Stimulated activated CD4-positive, alpha-beta T cell treated with anti-CD3 and anti-CD28 coated beads, Interleukin-1b, Interleukin-23, amount 100 ng/mL, for 4 hours (primary cell): ENCODE measurements around the gene TANC1.

ENCODE experiments used
- DNase-seq, 2 donors: peaks; one replicate each; pipeline ENCODE4 v3.0.0-alpha.2; 2020; ENCODE audit warnings: low read depth in 2 of 2

Gene TANC1

DNA sequence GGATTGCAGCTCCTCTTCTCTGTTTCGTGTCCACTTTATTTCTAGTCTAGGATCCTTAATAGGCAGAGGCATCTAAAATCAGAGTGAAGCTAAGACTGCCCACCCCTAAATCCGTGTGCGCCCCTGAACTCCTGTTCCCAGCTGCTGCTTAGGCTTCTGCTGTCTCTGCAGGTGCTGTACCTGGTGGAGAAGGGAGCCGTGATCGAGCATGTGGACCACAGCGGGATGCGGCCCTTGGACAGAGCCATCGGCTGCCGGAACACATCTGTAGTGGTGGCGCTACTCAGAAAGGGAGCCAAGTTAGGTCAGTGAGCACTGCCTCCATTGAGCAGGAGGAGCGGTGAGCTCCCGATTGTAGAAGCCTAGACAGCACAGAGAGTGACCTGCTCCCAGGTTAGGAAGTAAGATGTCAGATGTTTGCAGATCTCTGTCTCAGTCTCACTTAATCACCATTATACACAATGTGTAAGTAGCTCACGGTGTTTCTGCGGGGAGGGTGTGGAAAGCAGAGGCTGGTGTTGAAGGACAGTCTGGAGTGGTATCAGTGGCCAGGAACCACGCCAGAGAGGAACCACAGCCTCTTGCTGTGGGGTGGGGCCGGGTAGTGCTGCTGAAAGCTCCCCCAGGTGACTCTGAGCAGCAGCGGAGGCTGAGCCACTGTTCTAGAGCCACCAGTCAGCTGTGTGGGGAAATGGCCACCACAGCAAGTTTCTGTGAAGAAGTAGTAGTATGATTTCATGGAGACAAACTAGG, 255.8 kb downstream of the TANC1 start:
- DNase-seq: no peak

DNA sequence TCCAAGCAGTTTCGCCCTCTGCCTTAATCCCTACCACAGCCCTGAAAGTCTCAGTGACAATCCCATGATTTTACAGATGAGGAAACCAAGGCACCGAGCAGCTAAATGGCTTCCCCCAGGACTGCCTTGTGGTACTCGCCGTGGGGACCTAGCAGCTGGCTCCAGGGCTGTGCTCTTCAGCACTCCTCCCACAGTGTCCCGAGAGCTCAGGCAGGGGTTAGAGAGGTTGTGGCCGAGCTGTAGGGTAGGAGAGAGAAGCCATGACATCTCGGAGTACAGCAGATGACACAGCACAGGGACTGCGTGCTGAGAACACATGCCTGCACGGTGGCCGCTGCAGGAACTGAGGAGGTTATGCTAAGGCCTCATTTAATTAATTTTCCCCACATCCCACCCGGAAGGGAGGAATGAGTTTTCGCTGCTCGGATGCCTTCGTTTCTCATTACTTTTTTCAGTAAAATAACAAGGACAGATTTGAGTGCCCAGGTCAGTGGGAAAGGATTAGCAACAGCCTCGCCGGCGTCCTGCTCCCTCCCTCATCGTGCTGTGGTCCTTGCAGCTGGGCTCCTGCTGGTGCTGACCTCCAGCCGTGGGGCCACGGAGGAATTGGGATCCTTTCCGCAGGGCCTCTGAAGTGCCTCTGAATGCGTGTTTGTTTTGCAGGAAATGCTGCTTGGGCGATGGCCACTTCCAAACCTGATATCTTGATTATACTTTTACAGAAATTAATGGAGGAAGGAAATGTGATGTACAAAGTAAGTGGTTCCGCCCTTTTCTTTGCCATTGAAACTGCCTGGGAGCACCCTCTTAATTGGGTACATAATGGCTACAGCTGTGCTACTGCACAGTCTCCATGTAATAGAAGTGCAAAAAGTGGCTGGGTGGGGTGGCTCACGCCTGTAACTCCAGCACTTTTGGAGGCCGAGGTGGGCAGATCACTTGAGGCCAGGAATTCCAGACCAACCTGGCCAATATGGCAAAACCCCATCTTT, 256.9 kb downstream of the TANC1 start:
- no peak for DNase-seq

DNA sequence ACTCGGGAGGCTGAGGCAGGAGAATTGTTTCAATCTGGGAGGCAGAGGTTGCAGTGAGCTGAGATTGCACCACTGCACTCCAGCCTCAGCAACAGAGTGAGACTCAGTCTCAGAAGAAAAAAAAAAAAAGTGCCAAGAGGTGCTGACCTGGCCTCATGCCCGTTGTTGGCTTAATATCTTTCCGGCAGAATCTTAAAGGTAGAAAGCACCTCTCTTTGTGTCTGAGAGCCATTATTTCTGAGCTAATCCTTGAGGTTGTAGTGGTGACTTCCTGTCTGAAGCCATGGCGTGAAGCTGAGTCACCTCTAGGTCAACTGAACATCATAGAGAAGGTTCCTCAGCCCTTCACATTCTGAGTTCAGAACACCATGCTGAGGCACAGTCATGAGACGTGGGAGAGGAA, 257.6 kb downstream of the TANC1 start:
- no peak for DNase-seq

DNA sequence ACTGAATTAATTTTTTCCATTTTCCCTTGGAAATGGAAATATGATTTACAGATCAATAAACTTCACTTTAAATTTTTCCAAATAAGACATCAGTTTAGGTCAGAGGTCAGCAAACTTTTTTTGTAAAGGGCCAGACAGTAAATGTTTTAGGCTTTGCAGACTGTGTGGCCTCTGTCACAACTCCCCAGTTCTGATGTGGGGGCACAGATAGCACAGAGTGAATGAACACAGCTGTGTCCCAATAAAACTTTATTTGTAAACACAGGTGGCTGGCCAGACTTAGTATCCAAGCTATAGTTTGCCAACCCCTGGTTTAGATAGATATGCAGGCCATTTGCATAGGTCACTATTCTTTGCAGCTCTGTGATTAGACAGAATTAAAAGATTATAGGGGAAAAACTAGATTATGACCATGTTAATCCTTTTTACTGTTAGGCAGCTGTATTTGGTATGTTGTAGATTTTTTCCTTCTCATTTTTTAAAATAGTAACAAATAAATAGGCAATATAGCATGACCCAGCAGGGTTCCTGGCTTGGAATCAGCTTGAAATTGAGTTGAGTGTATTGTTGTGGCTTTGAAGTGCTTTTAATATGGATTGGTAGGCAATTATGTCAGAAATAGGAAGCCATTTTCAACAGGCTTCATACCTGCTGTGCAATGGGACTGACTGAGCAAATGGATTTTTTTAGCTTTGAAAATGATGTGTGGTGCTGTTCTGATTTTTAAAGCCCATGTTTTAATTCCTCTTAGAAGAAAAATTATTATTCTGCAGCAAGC, 258.4 kb downstream of the TANC1 start:
- DNase-seq: no peak

DNA sequence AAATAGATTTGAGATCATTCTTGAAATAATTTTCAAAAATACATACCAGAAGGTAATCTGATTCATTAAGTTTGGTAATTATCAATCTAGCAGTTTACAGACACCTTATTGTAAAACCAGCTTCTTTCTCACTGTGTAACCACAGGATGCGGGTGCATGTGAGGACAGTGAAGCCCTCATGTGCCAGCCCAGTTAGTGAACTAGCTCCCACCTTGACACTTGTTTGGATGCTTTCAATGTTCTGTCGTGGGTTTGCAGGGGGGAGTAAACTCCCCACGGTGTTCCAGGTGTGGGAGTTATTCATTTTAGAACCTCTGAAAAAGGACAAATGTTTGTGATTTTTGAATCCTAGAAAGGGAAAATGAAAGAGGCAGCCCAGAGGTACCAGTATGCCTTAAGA, 259.0 kb downstream of the TANC1 start:
- DNase-seq: no peak

DNA sequence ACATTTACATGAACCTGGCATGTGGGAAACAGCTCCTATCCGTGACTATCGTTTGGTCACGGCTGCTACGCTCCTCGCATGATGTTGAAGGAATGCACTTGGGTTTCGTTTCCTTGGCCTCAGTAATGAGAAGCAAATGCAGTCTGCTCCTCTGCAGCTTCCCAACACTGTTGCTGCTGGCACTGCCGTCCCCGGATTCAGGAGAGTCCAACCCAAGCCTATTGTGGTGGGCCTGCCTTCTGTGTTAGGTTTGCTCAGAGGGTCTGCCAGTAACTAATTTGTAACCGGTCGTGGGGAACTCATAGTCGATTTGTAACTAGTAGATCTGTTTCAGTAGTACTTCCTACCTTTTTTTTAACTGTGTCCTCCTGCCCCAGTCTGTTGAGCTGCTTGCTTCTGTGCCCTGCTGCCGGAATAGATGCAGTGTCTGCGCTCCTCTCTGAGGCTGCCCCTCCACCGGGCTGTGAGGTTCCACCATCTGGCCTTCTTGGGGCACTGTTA, 259.7 kb downstream of the TANC1 start:
- DNase-seq: no peak

DNA sequence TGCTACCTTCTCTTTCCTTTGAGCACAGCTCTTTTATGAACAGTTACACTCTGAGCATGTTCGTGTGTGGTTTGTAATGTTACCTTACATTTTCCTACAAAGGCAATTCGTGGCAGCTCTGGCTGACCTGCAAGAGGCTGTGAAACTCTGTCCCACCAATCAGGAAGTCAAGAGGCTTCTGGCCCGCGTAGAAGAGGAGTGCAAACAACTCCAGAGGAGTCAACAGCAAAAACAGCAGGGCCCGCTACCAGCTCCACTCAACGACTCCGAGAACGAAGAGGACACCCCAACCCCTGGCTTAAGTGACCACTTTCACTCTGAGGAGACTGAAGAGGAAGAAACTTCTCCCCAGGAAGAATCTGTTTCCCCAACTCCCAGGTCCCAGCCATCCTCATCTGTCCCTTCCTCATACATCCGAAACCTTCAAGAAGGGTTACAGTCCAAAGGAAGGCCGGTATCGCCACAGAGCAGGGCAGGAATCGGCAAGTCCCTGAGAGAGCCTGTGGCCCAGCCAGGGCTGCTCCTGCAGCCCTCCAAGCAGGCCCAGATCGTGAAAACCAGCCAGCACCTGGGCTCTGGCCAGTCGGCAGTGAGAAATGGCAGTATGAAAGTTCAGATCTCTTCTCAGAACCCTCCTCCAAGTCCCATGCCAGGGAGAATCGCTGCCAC, 261.2 kb downstream of the TANC1 start:
- no peak for DNase-seq

DNA sequence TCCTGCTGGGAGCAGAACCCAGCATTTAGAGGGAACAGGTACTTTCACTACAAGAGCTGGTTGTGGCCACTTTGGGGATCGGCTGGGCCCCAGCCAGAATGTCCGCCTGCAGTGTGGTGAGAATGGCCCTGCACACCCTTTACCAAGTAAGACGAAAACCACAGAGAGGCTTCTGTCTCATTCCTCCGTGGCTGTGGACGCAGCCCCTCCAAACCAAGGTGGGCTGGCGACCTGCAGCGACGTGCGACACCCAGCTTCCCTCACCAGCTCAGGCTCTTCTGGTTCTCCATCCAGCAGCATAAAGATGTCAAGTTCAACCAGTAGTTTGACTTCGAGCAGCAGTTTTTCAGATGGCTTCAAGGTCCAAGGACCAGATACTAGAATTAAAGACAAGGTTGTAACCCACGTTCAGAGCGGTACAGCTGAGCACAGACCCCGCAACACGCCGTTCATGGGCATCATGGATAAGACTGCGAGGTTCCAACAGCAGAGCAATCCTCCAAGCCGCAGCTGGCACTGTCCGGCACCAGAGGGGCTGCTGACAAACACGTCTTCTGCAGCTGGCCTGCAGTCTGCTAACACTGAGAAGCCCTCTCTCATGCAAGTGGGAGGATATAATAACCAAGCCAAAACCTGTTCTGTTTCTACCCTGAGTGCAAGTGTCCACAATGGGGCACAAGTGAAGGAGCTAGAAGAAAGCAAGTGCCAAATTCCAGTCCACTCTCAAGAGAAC, 261.9 kb downstream of the TANC1 start:
- DNase-seq: no peak

DNA sequence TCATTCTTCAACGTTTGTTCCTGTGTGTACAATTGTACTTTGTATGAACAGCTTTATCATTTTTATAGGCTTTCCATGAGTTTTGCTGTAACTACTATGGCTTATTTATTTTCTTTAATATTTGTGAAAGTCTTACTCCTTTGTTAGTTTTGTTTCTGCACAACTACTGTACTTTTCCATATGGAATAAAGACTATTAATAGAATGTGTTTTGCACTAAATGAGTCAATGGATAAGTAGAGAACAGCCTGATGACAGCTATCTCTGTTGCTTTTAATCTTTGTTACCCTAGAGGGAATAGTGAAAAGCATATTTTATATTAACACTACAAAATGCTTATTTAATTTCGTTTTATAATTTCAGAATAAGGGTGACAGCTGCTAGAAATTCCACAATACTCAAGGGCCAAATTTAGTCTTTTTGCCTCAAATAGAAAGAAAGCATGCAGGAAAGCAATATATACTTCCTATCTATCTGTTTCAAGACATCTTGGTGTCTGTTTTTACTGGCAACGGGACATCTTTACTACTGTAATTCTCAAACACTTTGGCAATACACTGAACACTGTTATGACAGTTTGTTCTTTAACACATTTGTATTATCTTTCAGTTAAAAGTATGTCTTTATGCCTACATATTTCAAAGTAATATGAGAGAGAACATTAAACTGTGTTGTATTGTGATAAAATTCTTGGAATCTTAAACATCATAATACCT, 264.2 kb downstream of the TANC1 start:
- no peak for DNase-seq

DNA sequence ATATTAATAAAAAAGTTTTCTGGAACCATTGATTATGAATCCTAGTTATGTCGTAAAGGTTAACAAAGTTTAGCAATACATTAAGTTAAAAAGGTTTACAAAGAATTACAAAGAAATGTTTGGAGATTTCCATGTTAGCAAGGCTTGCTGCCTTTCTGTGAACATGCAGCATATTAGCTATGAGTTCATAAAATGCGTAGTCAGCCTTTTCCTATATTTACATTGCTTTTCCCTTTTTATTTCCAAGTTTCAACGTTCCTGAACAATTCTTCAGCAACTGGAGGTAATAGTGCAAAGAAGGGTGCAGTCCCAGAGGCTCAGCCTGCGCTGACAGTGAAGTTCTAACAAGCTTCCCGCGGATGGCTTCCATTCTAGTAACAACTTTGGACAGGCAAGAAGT, 266.4 kb downstream of the TANC1 start:
- no peak for DNase-seq

DNA sequence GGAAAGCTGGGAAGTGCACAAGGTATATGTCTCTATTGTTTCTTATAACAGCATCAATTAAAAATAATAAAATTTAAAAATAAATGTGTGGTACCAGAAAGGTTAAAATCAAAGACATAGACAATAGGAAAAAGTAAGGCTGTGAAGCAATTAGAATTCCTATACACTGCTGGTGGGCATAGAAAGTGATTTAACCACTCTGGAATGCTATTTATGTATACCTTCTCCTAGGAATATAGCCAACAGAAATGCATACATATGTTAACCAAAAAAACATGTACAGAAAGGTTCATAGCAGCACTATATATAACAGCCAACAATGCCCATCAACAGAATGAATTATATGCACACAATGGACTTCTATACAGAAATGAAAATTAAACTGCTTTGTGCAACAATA, 275.1 kb downstream of the TANC1 start:
- no peak for DNase-seq

DNA sequence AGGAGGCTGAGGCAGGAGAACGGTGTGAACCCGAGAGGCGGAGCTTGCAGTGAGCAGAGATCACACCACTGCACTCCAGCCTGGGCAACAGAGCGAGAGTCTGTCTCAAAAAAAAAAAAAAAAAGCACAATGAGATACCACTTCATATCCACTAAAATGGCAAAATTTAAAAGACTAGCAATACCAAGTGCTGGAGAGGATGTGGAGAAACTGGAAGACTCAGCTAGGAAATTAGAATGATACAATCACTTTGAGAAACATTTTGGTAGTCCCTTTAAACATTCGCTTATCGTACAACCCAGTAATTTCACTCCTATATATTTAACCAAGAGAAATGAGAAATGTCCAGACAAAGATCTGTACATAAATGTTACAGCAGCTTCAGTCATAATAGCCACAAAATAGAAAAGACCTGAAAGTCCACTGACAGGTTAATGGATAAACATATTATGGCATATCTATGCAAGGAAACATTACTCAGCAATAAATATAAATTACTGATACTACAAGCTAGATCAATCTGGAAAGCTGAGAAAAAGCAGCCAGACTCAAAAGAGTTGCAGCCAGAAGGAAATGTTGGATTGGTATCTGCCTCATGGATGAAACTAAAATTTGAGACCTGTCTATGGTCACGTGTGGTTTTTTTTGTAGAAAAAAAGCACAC, 278.0 kb downstream of the TANC1 start:
- DNase-seq: no peak

DNA sequence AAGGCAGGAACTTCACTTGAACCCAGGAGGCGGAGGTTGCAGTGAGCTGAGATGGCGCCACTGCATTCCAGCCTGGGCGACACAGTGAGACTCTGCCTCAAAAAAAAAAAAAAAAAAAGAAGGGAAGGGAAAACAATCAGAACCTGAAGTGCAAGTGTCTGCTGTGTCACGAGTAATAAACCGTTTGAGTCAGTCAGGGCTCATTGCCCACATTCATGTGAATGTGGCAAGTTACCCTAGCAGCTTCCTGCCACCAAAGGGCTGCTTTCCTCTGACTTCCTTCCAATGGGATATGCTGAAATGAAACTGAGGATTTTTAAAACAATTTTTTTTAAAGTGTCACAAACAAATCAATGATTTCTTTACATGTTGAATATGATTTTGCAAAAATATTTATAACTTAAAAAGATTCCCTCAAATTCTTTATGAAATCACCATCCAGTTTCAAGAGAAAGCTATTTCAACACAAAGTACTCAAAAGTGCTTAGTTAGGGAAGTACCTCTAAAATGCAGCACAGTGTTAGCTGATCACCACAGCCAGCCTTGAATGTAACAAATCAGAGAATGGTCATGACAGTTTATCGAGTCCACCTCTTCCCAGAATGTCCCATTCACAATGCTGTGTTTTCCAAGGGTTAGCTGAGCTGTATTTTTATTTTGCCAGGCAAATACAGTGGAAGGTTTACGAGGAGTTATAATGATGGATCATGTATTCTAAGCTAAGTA, 281.7 kb downstream of the TANC1 start:
- no peak for DNase-seq

DNA sequence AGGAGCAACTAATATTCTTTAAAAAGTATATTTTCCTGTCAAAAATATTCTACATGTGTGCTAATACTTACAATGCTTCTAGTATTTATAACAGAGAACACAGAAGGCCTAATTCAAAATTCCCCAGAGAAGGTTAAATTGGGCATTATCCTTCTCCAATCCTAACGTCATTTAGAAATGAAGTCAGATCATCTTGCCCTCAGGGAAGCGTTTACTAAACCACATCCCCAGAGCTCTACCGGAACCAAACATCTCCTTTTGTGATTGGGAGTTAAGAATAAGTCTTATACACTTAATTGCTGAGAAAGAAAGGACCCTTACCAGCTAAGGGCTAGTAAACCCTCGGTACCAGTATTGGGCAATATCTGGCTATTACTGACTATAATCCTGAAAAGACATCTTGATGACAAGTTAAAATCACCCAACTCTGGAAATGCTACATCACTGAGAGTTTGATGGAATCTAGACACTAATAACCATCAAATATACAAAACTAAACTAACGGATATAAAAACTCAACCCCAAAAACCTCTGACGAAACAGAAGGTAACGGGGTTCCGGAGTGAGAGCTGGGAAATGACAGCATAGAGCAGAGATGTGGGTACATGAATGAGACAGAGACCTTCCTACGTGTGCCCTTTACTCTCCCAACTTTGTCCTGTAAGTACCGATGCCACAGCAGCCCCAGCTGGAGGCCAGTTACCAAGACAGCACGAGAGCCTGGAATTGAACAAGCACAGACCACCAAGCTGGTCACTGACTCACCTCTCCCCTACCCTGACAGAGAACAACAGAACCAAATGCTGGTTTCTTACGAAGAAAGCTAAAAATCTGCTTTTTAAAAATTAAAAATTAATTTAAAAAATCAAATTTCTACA, 283.1 kb downstream of the TANC1 start:
- no peak for DNase-seq

DNA sequence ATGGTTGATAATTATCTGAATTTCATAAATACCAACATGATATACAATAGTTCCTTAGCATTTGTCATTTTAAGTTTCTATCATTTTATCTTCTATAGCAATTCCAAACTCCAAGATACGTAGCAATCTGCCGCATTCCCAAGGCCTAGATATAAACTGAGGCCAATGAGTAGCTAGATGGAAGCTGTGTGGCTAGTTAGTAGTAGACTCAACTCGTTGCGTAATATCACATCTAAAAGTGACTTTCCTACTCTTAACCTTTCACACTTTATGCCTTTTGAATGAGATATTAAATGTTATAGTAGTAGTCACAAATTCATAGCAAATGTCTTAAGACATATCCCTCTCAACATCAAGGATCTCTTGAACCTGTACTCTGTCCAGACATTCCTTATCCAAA, 284.5 kb downstream of the TANC1 start:
- no peak for DNase-seq

DNA sequence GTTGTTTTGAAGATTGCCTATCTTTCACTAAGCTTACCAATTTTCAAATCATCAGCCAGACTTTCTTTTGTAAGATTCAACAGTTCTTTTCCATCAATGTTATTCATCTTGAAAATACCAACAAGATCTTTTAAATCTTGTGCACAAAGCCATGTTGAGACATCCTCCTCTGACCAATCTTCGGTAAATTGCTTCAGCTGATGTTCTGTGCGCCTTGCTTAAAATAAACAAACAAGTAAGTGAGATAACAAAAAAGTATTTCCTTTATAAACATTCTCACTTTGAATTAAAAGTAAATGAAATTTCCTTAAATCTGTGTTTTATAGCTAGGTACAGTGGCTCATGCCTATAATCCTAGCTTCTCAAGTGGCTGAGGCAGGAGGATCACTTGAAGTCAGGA, 287.7 kb downstream of the TANC1 start:
- DNase-seq: no peak

DNA sequence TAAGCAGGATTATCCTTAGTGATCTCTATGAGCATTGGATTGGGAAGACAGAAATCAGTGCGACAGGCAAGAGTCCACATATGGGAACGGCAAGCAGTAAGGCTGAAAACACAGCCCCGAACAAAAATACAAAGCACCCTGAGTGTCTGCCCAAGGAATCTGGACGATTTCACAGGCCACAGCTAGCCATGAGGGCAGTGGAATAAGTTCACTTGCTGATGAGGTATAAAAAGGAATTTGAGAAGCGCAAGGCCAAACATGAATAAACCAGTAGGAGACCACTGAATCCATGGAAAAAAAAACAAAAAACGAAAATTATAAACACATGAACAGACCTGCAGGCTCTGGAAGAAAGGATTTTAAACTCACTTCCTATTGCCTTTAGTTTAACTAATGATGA, 293.8 kb downstream of the TANC1 start:
- DNase-seq: no peak

DNA sequence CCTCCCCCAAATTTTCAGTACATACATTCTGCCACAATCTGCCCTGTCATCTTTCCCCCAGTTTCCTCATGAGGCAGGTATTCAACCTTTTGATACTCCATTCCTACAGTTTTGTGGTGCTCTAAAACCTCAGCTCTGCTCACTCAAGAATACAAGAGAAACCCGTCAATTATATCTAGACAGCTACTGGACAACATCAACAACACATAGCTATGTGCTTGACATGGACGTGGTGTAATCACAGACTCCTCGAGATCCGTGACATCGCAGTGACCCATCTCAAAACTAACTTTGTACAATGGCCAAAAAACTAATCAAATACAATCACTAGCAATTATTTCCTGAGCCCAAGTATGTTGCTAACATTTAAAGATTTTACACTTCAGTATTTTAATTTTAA, 294.5 kb downstream of the TANC1 start:
- no peak for DNase-seq
